GM12801 (cell line): ENCODE measurements around the gene ZDHHC12.

Experiments
- TF ChIP-seq, protein P1 (sequence below): IDR thresholded peaks from one replicate; pipeline ENCODE4 v1.5.1; 2011; ENCODE audit warnings: control low read depth; ENCODE audit not compliant: insufficient read length; ENCODE audit errors: extremely low read depth

ZDHHC12 gene

DNA sequence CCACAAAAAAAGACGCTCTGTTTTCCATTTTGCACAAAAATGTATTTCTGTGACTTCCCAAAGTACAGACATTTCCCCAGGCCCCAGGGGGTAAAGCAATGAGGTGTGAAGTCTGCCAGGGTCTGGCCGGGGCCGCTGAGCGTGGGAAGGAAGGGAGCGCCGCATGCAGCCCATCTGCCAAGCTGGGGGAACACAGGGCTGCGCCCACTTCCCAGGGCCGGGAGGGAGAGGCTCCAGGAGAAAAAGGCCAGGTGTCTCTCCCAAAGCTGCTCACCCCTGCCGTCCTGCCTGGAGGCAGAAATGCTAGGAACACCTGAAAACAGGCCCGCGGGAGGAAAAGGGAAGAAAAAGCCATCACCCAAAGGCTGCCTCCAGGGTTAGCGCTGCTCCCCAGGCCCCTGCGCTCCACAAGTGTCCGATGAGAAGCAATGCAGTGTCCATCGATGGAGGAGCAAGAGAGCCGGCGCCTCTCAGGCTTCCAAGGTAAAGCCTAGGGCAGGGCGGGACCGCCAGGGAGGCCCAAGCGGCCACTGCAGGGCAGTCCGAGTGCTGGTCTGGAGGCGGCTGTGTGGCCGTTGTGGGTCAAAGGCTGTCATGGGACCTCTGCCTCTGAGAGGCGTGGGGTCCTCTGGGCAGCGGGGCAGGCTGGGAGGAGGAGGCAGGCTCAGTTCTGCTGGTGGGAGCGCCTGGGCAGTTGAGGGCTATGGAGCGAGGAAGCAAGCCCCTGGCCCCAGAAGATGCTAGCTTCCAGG is 6.0 kb upstream of the ZDHHC12 start:
- TF ChIP-seq, protein P1, sequence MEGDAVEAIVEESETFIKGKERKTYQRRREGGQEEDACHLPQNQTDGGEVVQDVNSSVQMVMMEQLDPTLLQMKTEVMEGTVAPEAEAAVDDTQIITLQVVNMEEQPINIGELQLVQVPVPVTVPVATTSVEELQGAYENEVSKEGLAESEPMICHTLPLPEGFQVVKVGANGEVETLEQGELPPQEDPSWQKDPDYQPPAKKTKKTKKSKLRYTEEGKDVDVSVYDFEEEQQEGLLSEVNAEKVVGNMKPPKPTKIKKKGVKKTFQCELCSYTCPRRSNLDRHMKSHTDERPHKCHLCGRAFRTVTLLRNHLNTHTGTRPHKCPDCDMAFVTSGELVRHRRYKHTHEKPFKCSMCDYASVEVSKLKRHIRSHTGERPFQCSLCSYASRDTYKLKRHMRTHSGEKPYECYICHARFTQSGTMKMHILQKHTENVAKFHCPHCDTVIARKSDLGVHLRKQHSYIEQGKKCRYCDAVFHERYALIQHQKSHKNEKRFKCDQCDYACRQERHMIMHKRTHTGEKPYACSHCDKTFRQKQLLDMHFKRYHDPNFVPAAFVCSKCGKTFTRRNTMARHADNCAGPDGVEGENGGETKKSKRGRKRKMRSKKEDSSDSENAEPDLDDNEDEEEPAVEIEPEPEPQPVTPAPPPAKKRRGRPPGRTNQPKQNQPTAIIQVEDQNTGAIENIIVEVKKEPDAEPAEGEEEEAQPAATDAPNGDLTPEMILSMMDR: no peak

DNA sequence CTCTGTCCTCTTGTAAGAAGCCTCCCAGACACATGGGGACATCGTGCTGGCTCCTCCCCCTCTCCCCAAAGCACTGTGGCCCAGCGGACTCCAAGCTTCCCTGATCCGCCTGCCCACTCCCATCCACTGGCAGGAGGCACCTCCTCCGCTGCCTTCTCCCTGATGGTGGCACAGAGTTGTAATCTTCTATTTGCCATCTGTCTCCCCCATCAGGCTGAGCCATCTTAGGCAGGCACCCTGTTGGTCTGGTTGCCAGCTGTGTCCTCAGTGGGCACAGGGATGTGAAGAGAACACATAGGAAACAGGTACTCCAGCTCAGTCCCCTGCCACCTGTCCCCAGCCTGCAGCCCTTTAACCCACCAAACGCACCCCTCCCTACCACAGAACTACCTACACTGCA is 5.4 kb upstream of the ZDHHC12 start:
- TF ChIP-seq, protein P1: no peak

DNA sequence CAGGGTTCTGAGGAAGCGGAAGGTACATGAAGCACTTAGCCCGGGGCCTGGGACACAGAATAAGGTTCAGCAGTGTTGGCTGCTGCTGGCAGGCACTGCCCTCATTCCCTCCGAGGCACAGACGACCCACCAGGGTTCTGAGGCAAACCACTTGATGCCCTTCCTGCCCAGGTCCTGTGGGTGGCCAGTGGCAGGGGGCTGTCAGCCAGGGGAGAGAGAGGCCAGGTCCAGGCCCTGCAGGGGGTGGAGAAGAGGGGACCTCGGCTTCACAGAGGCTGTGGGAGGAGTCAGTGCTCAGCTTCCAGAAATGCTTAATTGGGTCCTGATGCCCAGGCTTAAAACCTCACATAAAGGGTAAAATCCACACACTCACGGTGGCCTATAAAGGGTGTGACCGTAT is 4.4 kb upstream of the ZDHHC12 start:
- TF ChIP-seq, protein P1: no peak

DNA sequence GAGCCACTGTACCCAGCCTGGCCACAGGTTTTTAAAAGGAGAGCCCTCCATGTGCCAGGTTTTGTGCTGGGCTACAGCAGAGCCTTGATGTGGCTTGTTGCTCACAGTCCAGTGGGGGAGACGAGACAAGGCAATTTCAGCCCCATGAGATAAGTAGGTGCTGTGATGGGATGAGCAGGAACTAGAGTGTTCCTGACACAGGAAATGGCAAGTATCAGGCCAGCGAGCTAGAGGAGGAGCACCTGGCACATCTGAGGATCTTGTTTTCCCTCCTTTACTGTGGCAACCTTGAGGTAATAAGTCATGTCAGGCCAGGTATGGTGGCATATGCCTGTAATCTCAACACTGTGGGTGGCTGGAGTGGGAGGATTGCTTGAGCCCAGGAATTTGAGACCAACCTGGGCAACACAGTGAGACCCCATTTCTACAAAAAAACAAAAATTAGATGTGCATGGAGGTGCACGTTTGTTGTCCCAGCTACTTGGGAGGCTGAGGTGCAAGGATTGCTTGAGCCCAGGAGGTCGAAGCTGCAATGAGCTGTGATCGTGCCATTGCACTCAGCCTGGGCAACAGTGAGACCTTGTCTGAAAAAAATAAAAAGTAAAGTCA is 3.8 kb upstream of the ZDHHC12 start:
- TF ChIP-seq, protein P1: no peak

DNA sequence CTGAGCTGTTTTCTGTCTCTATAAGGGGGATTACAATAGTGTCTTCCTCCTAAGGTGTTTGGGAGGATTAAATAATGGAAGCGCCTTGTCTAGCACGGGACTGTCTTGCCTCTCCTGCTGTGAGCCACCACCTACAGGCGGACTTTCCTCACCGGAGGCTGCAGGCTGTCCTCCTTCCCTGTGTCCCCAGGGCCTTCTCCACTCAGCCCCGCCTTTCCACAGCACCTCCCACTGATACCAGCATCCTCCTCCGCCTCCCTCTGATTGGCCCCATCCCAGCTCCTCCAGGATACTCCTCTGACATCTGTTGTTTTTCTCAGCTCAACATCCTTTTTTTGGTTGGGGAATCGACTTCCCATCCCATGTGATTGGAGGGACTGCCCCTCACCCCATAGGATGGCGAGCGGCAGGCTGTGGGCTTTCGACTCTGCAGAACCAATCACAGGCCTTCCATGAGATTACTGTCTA is 851 bp upstream of the ZDHHC12 start:
- TF ChIP-seq, protein P1: no peak

DNA sequence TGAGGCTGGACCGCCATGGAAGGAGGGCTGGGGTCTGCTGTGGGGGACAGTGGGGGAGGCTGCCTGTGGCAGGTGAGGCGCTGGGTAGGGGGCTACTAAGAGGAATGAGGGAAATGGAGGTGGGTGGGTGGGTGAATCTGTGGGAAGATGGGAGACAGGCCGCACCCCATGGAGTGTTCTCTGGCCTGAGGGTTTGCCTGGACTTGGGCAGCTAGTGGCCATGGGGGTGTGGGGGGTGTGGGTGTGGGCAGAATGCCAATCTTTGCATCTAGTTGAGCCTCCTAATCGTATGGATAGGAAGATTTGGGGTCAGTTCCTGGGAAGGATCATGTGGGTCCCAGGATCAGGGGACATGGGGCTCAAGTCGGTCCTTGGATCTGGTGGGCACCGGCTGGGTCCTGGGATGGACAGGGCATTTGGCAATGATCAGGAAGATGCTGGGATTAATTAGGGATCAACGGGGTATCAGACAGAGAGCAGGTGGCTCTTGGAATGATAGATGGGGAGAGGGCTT is 518 bp downstream of the ZDHHC12 start:
- TF ChIP-seq, protein P1: no peak

DNA sequence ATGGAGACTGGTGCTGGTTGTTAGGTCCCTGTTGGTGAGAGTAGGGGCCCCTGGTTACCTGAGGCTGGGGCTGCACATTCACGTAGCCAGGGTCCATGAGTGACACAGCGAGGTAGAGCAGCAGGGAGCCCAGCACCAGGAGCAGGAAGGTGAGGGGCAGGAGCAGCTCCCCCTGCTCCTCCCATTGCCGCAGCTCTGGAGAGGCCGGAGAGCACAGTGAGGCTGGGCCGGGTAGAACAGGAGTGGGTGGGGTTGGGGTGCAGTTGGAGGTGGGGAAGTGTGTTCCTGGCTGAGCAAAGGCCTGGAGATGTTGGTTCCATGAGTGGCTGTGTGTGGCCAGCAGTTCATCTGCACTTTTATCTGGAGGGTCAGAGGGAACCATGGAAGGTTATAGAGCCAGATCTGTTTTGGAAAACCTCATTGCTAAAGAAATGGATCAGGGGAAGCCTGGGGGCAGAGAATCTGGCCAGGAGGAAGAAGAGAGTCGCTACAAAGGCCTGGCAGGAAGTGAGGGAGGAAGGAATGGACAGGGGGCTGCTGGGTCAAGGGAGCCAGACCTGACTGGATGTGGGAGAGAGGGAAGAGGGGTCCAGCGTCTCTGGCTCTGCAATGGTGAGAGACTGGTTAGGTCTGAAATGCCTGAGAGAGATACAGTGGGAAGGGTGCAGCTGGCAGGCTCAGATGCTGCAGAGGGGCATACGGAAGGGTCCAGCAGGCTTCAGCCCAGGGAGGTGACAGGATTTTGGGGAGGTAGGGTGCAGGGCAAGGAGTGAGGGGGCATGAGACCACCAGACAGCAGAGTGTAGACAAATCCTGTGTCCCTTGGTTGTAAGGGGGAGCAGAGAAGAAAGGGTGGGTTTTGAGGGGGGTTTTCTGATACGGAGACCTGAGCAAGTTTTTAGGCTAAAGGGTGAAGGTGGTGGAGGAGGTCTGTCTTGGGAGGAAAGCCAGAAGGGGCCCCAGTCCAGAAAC is 1.3 kb downstream of the ZDHHC12 start:
- TF ChIP-seq, protein P1: no peak
